Measurements from ENCODE around the gene BMP6. TPM values are rescaled to one million over a fixed set of nuclear protein-coding genes. Genes with fewer than 3 reads are reported as not detected.

BMP6 gene
- total and polyA plus RNA-seq, 2 experiments from 2014 or later = 0.84 to 2.8 TPM

DNA sequence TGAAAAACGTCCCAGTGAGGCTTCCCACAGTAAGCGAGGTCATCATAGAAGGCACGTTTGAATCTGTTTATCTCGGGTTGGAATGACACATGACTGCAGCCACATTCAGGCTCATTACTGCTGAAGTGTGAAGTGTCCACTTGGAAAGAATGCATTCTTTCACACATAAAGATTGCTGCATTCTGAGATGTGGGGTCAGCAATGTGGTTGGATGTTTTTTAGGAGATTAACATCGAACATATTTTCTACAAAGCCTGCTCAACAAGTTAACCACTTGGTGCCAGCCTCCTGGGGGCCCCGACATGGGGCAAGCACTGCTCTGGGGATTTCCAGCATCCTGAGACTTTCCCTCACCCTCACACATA is 79.9 kb downstream of the BMP6 start (continued):
- TF ChIP-seq CREB1 (CRISPR knock-in tag; IDR thresholded peaks at IDR 0.05; ENCODE audit: low read depth) (no peak), JUNB (IDR thresholded peaks at IDR 0.05; ENCODE audit: unreplicated experiment) (no peak), ZNF114 (CRISPR knock-in tag; IDR thresholded peaks at IDR 0.05) (no peak), EZH2phosphoT487 (IDR thresholded peaks at IDR 0.05; ENCODE audit: unreplicated experiment) (no peak), POLR2AphosphoS5 (IDR thresholded peaks at IDR 0.05; ENCODE audit: low read depth) (no peak), NANOG (IDR thresholded peaks at IDR 0.05; ENCODE audit: borderline replicate concordance) (no peak), ZNF331 (CRISPR knock-in tag; IDR thresholded peaks at IDR 0.05; ENCODE audit: low read depth) (no peak), STAT1 (IDR thresholded peaks at IDR 0.05; ENCODE audit: unreplicated experiment) (no peak)
- TF ChIP-seq, protein P1, sequence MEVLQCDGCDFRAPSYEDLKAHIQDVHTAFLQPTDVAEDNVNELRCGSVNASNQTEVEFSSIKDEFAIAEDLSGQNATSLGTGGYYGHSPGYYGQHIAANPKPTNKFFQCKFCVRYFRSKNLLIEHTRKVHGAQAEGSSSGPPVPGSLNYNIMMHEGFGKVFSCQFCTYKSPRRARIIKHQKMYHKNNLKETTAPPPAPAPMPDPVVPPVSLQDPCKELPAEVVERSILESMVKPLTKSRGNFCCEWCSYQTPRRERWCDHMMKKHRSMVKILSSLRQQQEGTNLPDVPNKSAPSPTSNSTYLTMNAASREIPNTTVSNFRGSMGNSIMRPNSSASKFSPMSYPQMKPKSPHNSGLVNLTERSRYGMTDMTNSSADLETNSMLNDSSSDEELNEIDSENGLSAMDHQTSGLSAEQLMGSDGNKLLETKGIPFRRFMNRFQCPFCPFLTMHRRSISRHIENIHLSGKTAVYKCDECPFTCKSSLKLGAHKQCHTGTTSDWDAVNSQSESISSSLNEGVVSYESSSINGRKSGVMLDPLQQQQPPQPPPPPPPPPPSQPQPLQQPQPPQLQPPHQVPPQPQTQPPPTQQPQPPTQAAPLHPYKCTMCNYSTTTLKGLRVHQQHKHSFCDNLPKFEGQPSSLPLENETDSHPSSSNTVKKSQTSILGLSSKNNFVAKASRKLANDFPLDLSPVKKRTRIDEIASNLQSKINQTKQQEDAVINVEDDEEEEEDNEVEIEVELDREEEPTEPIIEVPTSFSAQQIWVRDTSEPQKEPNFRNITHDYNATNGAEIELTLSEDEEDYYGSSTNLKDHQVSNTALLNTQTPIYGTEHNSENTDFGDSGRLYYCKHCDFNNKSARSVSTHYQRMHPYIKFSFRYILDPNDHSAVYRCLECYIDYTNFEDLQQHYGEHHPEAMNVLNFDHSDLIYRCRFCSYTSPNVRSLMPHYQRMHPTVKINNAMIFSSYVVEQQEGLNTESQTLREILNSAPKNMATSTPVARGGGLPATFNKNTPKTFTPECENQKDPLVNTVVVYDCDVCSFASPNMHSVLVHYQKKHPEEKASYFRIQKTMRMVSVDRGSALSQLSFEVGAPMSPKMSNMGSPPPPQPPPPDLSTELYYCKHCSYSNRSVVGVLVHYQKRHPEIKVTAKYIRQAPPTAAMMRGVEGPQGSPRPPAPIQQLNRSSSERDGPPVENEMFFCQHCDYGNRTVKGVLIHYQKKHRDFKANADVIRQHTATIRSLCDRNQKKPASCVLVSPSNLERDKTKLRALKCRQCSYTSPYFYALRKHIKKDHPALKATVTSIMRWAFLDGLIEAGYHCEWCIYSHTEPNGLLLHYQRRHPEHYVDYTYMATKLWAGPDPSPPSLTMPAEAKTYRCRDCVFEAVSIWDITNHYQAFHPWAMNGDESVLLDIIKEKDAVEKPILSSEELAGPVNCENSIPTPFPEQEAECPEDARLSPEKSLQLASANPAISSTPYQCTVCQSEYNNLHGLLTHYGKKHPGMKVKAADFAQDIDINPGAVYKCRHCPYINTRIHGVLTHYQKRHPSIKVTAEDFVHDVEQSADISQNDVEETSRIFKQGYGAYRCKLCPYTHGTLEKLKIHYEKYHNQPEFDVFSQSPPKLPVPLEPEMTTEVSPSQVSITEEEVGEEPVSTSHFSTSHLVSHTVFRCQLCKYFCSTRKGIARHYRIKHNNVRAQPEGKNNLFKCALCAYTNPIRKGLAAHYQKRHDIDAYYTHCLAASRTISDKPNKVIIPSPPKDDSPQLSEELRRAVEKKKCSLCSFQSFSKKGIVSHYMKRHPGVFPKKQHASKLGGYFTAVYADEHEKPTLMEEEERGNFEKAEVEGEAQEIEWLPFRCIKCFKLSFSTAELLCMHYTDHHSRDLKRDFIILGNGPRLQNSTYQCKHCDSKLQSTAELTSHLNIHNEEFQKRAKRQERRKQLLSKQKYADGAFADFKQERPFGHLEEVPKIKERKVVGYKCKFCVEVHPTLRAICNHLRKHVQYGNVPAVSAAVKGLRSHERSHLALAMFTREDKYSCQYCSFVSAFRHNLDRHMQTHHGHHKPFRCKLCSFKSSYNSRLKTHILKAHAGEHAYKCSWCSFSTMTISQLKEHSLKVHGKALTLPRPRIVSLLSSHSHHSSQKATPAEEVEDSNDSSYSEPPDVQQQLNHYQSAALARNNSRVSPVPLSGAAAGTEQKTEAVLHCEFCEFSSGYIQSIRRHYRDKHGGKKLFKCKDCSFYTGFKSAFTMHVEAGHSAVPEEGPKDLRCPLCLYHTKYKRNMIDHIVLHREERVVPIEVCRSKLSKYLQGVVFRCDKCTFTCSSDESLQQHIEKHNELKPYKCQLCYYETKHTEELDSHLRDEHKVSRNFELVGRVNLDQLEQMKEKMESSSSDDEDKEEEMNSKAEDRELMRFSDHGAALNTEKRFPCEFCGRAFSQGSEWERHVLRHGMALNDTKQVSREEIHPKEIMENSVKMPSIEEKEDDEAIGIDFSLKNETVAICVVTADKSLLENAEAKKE (CRISPR knock-in tag; IDR thresholded peaks at IDR 0.05) = no peak

DNA sequence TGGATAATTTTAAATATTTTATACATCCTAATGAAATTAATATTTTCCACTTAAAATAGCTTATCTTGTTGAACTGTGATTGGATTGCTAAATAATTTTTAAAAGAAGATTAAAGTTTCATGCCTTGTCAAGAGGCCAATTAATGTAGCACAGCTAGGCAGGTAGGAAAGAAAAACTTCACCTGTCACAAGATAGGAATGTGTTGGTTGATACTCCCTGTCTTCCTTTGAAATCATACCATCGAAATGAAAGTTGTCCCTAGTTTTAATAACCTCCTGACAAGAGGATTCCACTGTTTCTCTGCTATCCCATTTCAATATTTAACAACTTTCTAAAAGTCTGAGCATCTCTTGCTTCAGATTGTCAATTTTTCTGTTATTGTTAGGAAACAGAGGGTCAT is 80.8 kb downstream of the BMP6 start:
- no peak for TF ChIP-seq CREB1 (CRISPR knock-in tag; IDR thresholded peaks at IDR 0.05; ENCODE audit: low read depth)
- no peak for TF ChIP-seq JUNB (IDR thresholded peaks at IDR 0.05; ENCODE audit: unreplicated experiment)
- H2AFZ ChIP-seq = no peak overlapping the region
- H3K79me2 ChIP-seq (replicated peaks; ENCODE audit: insufficient read depth) = no peaks in the 10 kb centered on the region

More for the DNA sequence above, 80.8 kb downstream of the BMP6 start:
- no peaks in the 10 kb centered on the region; the same call in 1 of the 2 replicates for H3K36me3 ChIP-seq (ENCODE audit: insufficient read depth)
- H3K4me2 ChIP-seq = no peak overlapping the region
- H3K9me2 ChIP-seq (ENCODE audit: insufficient read depth) = 0 out of 2 replicates have a peak, but pooled peaks cover 6% of the 10 kb centered on the region
- H3K4me3 ChIP-seq = no peak overlapping the region
- no peaks in the 10 kb centered on the region; the same call in 1 of the 2 replicates for H3K4me1 ChIP-seq (ENCODE audit: insufficient read depth)
- ATAC-seq (no peak), DNase-seq (ENCODE audit: low spot score) (no peak)
- Mint-ChIP-seq H3K4me3 (no peak overlapping the region), H3K27ac (no peak overlapping the region), H3K4me1 (peaks cover 30% of the 10 kb centered on the region), H3K9me3 (no peaks in the 10 kb centered on the region), H3K27me3 (ENCODE audit: insufficient read depth, low read depth, poor library complexity) (peaks cover 3% of the 10 kb centered on the region), H3K36me3 (ENCODE audit: low read depth) (no peaks in the 10 kb centered on the region)
- H3F3A ChIP-seq (replicated peaks; ENCODE audit: low read depth) = no peaks in the 10 kb centered on the region
- no peaks in the 10 kb centered on the region for H4K20me1 ChIP-seq (replicated peaks; ENCODE audit: insufficient read depth)
- H3K27me3 ChIP-seq (ENCODE audit: insufficient read depth) = no peaks in the 10 kb centered on the region
- H3K27ac ChIP-seq (ENCODE audit: low read depth) = no peak overlapping the region
